Astrocyte (in vitro differentiated cells and primary cell): ENCODE results near the gene EFCC1. TPM values are rescaled to one million over a fixed set of nuclear protein-coding genes. Genes with fewer than 3 reads are reported as not detected.
A peak's percentile ranks its signal among the peaks of the same experiment; 100 is the strongest.

Experiments
- DNase-seq: peaks from one replicate; pipeline ENCODE4 v3.0.0-alpha.2; 2010; ENCODE audit warnings: low read depth
- FAIRE-seq: peaks from 2 replicates; lab custom pipeline; 2011; peaks lifted over from hg19 to GRCh38; lab: Jason Lieb, UNC
- H2AFZ ChIP-seq: 2 replicates; pipeline ENCODE4 v1.6.0; 2012; ENCODE audit warnings: low read depth, low read length, inconsistent platforms
- H3K27ac ChIP-seq: 2 replicates; pipeline ENCODE4 v1.5.1; 2011; ENCODE audit warnings: low read depth, low read length, inconsistent platforms
- H3K27me3 ChIP-seq: 2 replicates; pipeline ENCODE4 v1.6.0; 2011; ENCODE audit warnings: low read length, inconsistent platforms; ENCODE audit not compliant: insufficient read depth
- H3K36me3 ChIP-seq: 2 replicates; pipeline ENCODE4 v1.5.1; 2011; ENCODE audit warnings: low read length, inconsistent platforms; ENCODE audit not compliant: insufficient read depth
- H3K4me1 ChIP-seq: 2 replicates; pipeline ENCODE4 v1.5.1; 2011; ENCODE audit warnings: low read length, inconsistent platforms; ENCODE audit not compliant: insufficient read depth
- H3K4me2 ChIP-seq: 2 replicates; pipeline ENCODE4 v1.6.0; 2012; ENCODE audit warnings: low read length, inconsistent platforms
- H3K4me3 ChIP-seq: 2 replicates; pipeline ENCODE4 v1.5.1; 2011; ENCODE audit warnings: low read depth, mild to moderate bottlenecking, low read length, inconsistent platforms; ENCODE audit not compliant: insufficient read depth
- H3K79me2 ChIP-seq: 2 replicates; pipeline ENCODE4 v1.6.0; 2012; ENCODE audit warnings: mild to moderate bottlenecking, low read length, inconsistent platforms; ENCODE audit not compliant: insufficient read depth
- H3K9ac ChIP-seq: 2 replicates; pipeline ENCODE4 v1.6.0; 2012; ENCODE audit warnings: mild to moderate bottlenecking, low read length, inconsistent platforms
- H3K9me3 ChIP-seq: 2 replicates; pipeline ENCODE4 v1.5.1; 2012; ENCODE audit warnings: low read depth, mild to moderate bottlenecking, low read length, inconsistent platforms; ENCODE audit not compliant: insufficient read depth
- H4K20me1 ChIP-seq: 2 replicates; pipeline ENCODE4 v1.6.0; 2012; ENCODE audit warnings: low read length, inconsistent platforms; ENCODE audit not compliant: insufficient read depth
- H3K27ac Mint-ChIP-seq: one replicate; pipeline ENCODE4 v1.8.0; 2021; ENCODE audit warnings: mild to moderate bottlenecking, mixed read lengths; ENCODE audit not compliant: unreplicated experiment
- H3K27me3 Mint-ChIP-seq: one replicate; pipeline ENCODE4 v1.8.0; 2021; ENCODE audit warnings: low read depth, mixed read lengths; ENCODE audit not compliant: unreplicated experiment
- H3K36me3 Mint-ChIP-seq: one replicate; pipeline ENCODE4 v1.8.0; 2021; ENCODE audit warnings: low read depth, mixed read lengths; ENCODE audit not compliant: unreplicated experiment
- H3K4me1 Mint-ChIP-seq: one replicate; pipeline ENCODE4 v1.8.0; 2021; ENCODE audit warnings: low read depth, mixed read lengths; ENCODE audit not compliant: unreplicated experiment
- H3K4me3 Mint-ChIP-seq: one replicate; pipeline ENCODE4 v1.8.0; 2021; ENCODE audit warnings: mild to moderate bottlenecking, moderate library complexity, mixed read lengths; ENCODE audit not compliant: unreplicated experiment
- H3K9me3 Mint-ChIP-seq: one replicate; pipeline ENCODE4 v1.8.0; 2021; ENCODE audit warnings: mild to moderate bottlenecking, mixed read lengths; ENCODE audit not compliant: unreplicated experiment
- EZH2 ChIP-seq: IDR thresholded peaks from 2 replicates; pipeline ENCODE4 v1.6.1; 2012; ENCODE audit warnings: mild to moderate bottlenecking, low read length, inconsistent platforms; ENCODE audit not compliant: insufficient read depth
- total RNA-seq: library from RNA; stranded (reverse); gene quantifications from 2 replicates; pipeline ENCODE4 v1.2.1, GENCODE V29; 2021
- TF ChIP-seq, protein P1 (sequence below): IDR thresholded peaks from 2 replicates; pipeline ENCODE4 v1.5.1; 2011; ENCODE audit warnings: low read depth, mild to moderate bottlenecking, inconsistent platforms, low read length, moderate library complexity; ENCODE audit not compliant: insufficient read depth

Gene EFCC1
- total RNA-seq, 1 donor from 2014 or later: not detected

DNA sequence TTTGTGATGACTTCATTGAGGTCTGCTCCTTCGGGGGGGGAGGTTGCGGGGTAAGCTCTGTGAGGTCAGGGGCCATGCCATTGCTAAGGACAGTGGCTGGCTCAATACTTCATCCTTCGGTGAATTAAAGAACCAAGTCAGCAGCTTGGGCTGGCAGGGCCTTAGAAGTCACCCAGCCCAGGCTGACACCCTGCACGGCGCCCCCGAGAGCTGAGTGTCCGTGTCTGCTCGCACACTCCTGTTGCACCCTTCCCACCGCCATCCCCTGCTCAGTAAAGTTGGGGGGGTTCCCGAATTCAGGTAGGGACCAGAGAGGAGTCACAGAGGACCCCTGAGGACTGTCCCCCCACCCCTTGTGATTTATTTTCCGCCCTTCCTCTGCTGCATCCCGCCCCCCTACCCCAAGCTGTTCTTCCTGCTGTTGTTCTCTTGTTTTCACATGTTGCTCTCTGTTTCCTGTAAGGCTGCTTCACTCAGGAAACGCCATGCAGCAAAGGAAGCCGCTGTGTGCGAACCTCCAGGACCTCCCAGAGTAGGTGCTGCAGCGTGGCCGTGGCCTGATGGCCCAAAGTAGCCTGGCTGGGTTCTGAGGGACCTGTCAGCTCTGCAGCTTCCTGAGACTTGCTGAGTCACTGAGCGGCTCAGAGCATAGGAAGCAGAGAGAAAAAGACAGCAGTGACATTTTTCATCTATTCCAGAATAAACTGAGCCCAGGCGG lies 14.4 kb downstream of the EFCC1 start:
- no peak overlapping the region for H3K4me2 ChIP-seq
- no peak overlapping the region for H3K4me3 Mint-ChIP-seq
- no peaks in the 10 kb centered on the region for H3K79me2 ChIP-seq
- H3K9ac ChIP-seq: no peak overlapping the region
- H3K4me1 Mint-ChIP-seq: peaks cover 14% of the 10 kb centered on the region
- no peaks in the 10 kb centered on the region for H3K36me3 Mint-ChIP-seq
- H3K9me3 Mint-ChIP-seq: peaks cover 1% of the 10 kb centered on the region
- H3K4me1 ChIP-seq: no peaks in the 10 kb centered on the region
- no peak overlapping the region for H3K4me3 ChIP-seq
- peaks cover 5% of the 10 kb centered on the region for H3K27me3 ChIP-seq
- peaks cover 2% of the 10 kb centered on the region for H3K9me3 ChIP-seq
- TF ChIP-seq EZH2: no peak
- TF ChIP-seq, protein P1, sequence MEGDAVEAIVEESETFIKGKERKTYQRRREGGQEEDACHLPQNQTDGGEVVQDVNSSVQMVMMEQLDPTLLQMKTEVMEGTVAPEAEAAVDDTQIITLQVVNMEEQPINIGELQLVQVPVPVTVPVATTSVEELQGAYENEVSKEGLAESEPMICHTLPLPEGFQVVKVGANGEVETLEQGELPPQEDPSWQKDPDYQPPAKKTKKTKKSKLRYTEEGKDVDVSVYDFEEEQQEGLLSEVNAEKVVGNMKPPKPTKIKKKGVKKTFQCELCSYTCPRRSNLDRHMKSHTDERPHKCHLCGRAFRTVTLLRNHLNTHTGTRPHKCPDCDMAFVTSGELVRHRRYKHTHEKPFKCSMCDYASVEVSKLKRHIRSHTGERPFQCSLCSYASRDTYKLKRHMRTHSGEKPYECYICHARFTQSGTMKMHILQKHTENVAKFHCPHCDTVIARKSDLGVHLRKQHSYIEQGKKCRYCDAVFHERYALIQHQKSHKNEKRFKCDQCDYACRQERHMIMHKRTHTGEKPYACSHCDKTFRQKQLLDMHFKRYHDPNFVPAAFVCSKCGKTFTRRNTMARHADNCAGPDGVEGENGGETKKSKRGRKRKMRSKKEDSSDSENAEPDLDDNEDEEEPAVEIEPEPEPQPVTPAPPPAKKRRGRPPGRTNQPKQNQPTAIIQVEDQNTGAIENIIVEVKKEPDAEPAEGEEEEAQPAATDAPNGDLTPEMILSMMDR: no peak
- DNase-seq: no peak
- no peaks in the 10 kb centered on the region for H3K36me3 ChIP-seq
- H3K27ac ChIP-seq: no peak overlapping the region
- no peaks in the 10 kb centered on the region for H4K20me1 ChIP-seq
- peak overlapping the region; percentile 88 for H3K27ac Mint-ChIP-seq
- peaks cover 4% of the 10 kb centered on the region for H3K27me3 Mint-ChIP-seq
- peak overlapping the region; percentile 47 for H2AFZ ChIP-seq
- FAIRE-seq: no peak

DNA sequence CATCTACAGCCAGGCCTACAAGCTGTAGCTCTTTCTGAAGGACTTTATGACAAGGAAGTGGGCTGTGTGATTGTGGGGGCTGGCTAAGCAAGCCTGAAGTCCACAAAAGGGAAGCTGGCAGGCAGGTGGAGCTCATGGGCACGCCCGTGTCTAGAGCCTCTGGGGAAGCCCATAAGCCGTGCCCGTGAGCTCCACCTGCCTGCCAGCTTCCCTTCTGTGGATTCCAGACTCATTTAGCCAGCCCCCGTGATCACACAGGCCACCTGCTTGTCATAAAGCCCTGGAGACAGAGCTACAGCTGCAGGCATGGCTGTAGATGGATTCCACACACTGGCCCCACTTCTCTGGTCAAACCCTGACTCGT lies 15.2 kb downstream of the EFCC1 start:
- Mint-ChIP-seq H3K27me3 (peaks cover 2% of the 10 kb centered on the region), H3K4me1 (peaks cover 14% of the 10 kb centered on the region), H3K36me3 (no peaks in the 10 kb centered on the region), H3K27ac (peak overlapping the region; percentile 88), H3K9me3 (peaks cover 1% of the 10 kb centered on the region), H3K4me3 (no peak overlapping the region)
- H3K9me3 ChIP-seq: peaks cover 2% of the 10 kb centered on the region
- H3K4me1 ChIP-seq: peaks cover 5% of the 10 kb centered on the region
- H3K9ac ChIP-seq: no peak overlapping the region
- no peak overlapping the region for H2AFZ ChIP-seq
- TF ChIP-seq EZH2: no peak
- TF ChIP-seq, protein P1: no peak
- H3K27me3 ChIP-seq: peaks cover 5% of the 10 kb centered on the region
- no peak overlapping the region for H3K27ac ChIP-seq
- no peaks in the 10 kb centered on the region for H4K20me1 ChIP-seq
- H3K4me3 ChIP-seq: no peak overlapping the region
- no peak overlapping the region for H3K4me2 ChIP-seq
- no peaks in the 10 kb centered on the region for H3K36me3 ChIP-seq
- FAIRE-seq: no peak
- DNase-seq: no peak
- H3K79me2 ChIP-seq: no peaks in the 10 kb centered on the region
